Measurements from ENCODE around the gene PTPN3.
"Not testable (repeated sequence)": the region's sequence is repeated elsewhere in the genome, so short reads cannot be mapped to it uniquely, and the experiment has no call there.

The PTPN3 gene

DNA sequence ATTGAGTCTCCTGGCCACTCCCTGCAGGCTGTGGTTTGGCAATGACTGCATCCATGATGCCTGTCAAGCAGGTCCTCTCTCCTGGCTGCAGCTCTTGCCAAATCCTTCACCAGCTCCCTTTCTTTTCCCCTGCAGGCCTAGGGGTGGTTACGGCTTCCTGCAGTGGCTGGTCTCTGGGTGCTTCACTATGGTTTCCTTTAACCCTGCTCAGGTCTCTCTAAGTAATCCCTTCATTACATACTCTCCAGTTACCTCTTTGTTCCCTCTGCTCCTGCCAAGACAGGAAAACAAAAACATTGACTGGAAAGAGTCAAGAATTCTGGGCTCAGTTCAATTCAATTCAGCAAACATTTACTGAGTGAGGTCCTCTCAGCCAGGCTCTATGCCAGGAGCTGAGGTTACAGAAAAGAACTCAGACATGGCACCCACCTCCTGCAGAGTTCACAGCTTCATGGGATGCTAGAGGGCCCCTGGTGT, 19.8 kb upstream of the PTPN3 start:
- Mint-ChIP-seq H3K4me3 (no peak overlapping the region), H3K4me1 (no peaks in the 10 kb centered on the region), H3K36me3 (ENCODE audit: low read depth) (no peaks in the 10 kb centered on the region), H3K27ac (no peak overlapping the region), H3K9me3 (no peaks in the 10 kb centered on the region), H3K27me3 (peaks cover 8% of the 10 kb centered on the region)
- DNase-seq (no peak), ATAC-seq (no peak)

DNA sequence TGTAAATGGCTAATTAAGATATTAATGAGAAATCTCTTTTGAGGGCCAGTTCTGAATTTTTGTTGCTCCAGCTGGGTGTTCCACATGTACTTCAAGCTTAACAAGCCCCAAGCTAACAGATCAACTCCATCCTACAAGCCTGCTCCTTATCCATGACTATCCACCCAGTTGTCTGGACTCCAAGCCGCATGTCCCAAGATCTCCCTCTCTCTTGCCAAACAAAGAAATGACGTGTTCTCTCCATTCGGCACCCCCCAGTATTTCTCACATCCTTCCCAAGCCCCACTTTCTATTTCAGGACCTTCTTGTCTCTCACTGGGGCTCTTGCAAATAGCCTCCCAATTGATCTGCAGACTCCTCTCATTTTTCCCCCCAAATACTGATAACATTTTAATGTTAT, 15.8 kb upstream of the PTPN3 start:
- H3K27ac Mint-ChIP-seq: no peak overlapping the region

DNA sequence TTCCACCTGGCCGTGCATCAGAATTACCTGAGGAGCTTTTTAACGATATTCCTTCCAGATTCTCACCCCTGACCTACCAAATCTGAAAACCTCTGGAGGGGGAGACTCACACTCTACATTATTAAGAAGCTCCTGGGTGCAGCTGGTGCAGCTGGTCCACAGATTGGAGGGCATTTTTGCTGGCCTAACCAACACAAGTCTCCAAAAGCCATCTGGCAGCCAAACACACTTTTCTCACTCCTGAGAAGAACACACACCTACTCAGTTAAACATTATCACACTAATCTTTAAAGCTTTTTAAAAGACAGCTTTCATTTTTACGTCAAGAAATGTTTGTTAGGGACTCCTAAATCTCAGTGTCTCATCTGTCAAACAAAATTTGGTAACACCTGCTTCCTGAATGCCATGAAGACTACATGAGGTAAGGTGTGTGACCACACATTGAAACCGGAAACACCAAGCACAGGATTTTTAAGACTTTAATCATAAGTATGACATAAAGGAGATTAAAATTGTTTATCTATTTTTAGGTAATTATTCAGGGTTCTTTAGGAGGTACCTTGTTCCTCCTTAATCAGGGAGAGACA, 14.2 kb upstream of the PTPN3 start:
- Mint-ChIP-seq H3K36me3 (ENCODE audit: low read depth) (no peaks in the 10 kb centered on the region), H3K27me3 (peaks cover 9% of the 10 kb centered on the region), H3K27ac (no peak overlapping the region), H3K9me3 (no peaks in the 10 kb centered on the region), H3K4me1 (no peaks in the 10 kb centered on the region), H3K4me3 (no peak overlapping the region)
- no peak for ATAC-seq
- DNase-seq: no peak

More for the DNA sequence above, 15.8 kb upstream of the PTPN3 start:
- DNase-seq (no peak), ATAC-seq (no peak)
- Mint-ChIP-seq H3K36me3 (ENCODE audit: low read depth) (no peaks in the 10 kb centered on the region), H3K9me3 (no peaks in the 10 kb centered on the region), H3K4me3 (no peak overlapping the region), H3K4me1 (no peaks in the 10 kb centered on the region), H3K27me3 (peaks cover 2% of the 10 kb centered on the region)

GRCh38 chr9:109510506-109510905, 12.4 kb upstream of the PTPN3 start:
- H3K4me3 Mint-ChIP-seq: no peak overlapping the region
- peaks cover 9% of the 10 kb centered on the region for H3K27me3 Mint-ChIP-seq
- DNase-seq: no peak
- H3K4me1 Mint-ChIP-seq: no peaks in the 10 kb centered on the region
- no peaks in the 10 kb centered on the region for H3K9me3 Mint-ChIP-seq
- no peak overlapping the region for H3K27ac Mint-ChIP-seq
- ATAC-seq: no peak
- no peaks in the 10 kb centered on the region for H3K36me3 Mint-ChIP-seq (ENCODE audit: low read depth)

- H3K4me1 Mint-ChIP-seq; H3K4me3 Mint-ChIP-seq; ATAC-seq; H3K27ac Mint-ChIP-seq; H3K27me3 Mint-ChIP-seq; H3K9me3 Mint-ChIP-seq; H3K36me3 Mint-ChIP-seq (ENCODE audit: low read depth); DNase-seq: not testable (repeated sequence)
These were observed 11.9 kb upstream of the PTPN3 start for GRCh38 chr9:109510042-109510441.

DNA sequence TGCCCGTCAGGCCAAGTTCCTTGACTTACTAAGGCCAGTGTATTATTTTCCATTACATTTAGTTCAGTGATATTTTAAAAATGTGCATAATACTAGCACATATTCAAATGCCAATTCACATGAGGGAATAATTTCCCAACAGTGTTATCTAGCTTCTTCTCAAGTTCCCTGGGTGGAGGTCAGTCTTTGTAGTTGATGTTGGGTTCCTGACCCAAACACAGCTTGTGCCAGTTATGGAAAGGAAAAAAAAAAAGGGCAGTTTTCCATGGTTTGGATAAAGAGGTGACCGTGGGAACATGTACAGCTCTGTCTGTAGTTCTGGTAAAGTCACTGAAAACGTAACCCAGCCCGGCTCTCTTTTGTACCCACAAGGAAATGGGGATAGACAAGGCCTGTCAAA, 11.5 kb upstream of the PTPN3 start:
- H3K27me3 Mint-ChIP-seq: peaks cover 11% of the 10 kb centered on the region
- no peak for DNase-seq
- no peaks in the 10 kb centered on the region for H3K36me3 Mint-ChIP-seq (ENCODE audit: low read depth)

GRCh38 chr9:109507421-109507838, 9.3 kb upstream of the PTPN3 start:
- H3K4me1 Mint-ChIP-seq: no peaks in the 10 kb centered on the region
- H3K4me3 Mint-ChIP-seq: no peak overlapping the region
- no peak for DNase-seq
- no peak for ATAC-seq
- H3K36me3 Mint-ChIP-seq (ENCODE audit: low read depth): no peaks in the 10 kb centered on the region
- no peak overlapping the region for H3K27ac Mint-ChIP-seq
- peaks cover 15% of the 10 kb centered on the region for H3K27me3 Mint-ChIP-seq
- H3K9me3 Mint-ChIP-seq: no peaks in the 10 kb centered on the region

More for the DNA sequence above, 11.5 kb upstream of the PTPN3 start:
- Mint-ChIP-seq H3K4me3 (no peak overlapping the region), H3K9me3 (no peaks in the 10 kb centered on the region), H3K27ac (no peak overlapping the region), H3K4me1 (no peaks in the 10 kb centered on the region)
- no peak for ATAC-seq

GRCh38 chr9:109506097-109506712, 8.1 kb upstream of the PTPN3 start:
- Mint-ChIP-seq H3K27me3 (peaks cover 22% of the 10 kb centered on the region), H3K9me3 (no peaks in the 10 kb centered on the region), H3K4me1 (no peaks in the 10 kb centered on the region), H3K4me3 (no peak overlapping the region), H3K36me3 (ENCODE audit: low read depth) (no peaks in the 10 kb centered on the region), H3K27ac (no peak overlapping the region)
- ATAC-seq (no peak), DNase-seq (no peak)

GRCh38 chr9:109504689-109505088, 6.6 kb upstream of the PTPN3 start:
- DNase-seq (no peak), ATAC-seq (no peak)
- Mint-ChIP-seq H3K27ac (no peak overlapping the region), H3K27me3 (peaks cover 33% of the 10 kb centered on the region), H3K4me1 (peaks cover 2% of the 10 kb centered on the region), H3K9me3 (no peaks in the 10 kb centered on the region), H3K4me3 (no peak overlapping the region), H3K36me3 (ENCODE audit: low read depth) (no peaks in the 10 kb centered on the region)

GRCh38 chr9:109500421-109500974, 2.4 kb upstream of the PTPN3 start:
- Mint-ChIP-seq H3K36me3 (ENCODE audit: low read depth) (no peaks in the 10 kb centered on the region), H3K9me3 (no peaks in the 10 kb centered on the region), H3K27ac (no peak overlapping the region), H3K4me3 (no peak overlapping the region), H3K27me3 (peaks cover 55% of the 10 kb centered on the region), H3K4me1 (peaks cover 10% of the 10 kb centered on the region)
- no peak for DNase-seq
- ATAC-seq: no peak

- Mint-ChIP-seq H3K27me3 (peaks cover 55% of the 10 kb centered on the region), H3K4me3 (no peak overlapping the region), H3K4me1 (peaks cover 10% of the 10 kb centered on the region), H3K27ac (no peak overlapping the region), H3K9me3 (no peaks in the 10 kb centered on the region), H3K36me3 (ENCODE audit: low read depth) (no peaks in the 10 kb centered on the region)
- ATAC-seq: no peak
- no peak for DNase-seq
These were observed 1.7 kb upstream of the PTPN3 start for GRCh38 chr9:109499631-109500410.

GRCh38 chr9:109499093-109499630, 1.1 kb upstream of the PTPN3 start:
- Mint-ChIP-seq H3K9me3 (no peaks in the 10 kb centered on the region), H3K27me3 (peaks cover 59% of the 10 kb centered on the region), H3K4me3 (no peak overlapping the region), H3K27ac (no peak overlapping the region), H3K36me3 (ENCODE audit: low read depth) (no peaks in the 10 kb centered on the region), H3K4me1 (peaks cover 10% of the 10 kb centered on the region)
- no peak for DNase-seq
- ATAC-seq: no peak

DNA sequence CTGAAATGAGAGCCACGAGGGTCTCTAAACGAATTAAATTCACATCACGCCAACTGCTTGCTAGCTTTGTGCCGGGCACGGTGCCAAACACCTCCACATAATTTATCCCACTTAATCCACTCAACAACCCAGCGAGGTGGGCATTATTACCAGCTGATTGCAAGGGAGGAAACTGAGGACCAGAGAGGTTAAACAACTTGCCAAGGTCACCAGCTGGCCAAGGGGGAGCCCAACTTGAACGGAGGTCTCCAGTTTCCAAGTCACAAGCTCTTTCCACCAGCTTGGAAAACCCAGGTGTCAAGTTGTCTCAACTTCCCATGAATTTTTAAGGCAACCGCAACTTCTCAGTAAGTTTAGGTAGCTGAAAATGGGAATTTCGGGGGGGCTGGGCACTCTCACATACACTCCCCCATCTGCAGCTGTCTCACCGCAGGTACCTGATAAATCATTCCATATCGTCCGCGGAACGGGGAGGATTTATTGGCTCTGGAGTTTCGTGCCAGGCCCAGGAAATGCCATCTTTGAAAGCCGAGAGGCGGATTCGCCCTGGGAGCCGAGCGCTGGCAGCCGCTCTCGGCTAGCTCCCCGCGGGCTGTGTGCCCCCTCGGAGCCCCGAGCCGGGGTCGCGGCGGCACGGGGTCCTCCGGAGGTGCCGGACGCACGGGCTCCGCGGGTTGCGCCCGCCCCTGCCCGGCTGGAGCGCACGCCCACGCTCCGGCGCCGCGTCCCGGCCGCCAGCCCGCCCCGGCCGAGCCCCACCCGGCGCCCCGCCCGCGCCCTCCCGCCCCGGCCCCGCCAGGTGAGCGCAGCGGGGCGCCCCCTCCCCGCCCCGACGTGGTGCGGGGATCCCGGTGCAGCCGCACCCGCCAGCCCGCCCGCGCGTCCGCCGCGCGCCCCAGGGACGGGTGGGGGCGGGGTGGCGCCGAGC, 617 bp downstream of the PTPN3 start:
- DNase-seq (no peak), ATAC-seq (no peak)
- no peaks in the 10 kb centered on the region for H3K9me3 Mint-ChIP-seq
- peaks cover 10% of the 10 kb centered on the region for H3K4me1 Mint-ChIP-seq
- no peak overlapping the region for H3K27ac Mint-ChIP-seq
- peaks cover 55% of the 10 kb centered on the region for H3K27me3 Mint-ChIP-seq
- H3K36me3 Mint-ChIP-seq (ENCODE audit: low read depth): no peaks in the 10 kb centered on the region
- H3K4me3 Mint-ChIP-seq: no peak overlapping the region

DNA sequence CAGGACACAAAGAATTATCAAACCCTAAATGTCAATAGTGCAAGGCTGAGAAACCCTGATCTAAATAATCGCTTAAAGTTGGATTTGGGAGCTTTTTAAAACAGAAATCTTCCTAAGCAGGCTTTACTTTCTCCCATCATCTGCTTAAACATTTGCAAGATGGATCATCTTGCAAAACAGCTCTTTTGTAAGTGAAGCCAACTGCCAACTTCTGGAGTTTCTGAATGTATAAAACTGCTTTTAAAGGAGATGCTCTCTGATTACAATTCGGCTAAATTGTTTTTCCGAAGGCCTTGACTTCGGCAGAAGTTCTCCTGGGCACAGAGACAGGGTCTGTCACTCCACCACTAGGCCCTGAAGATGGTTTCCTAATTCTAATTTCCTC, 1.3 kb downstream of the PTPN3 start:
- H3K36me3 Mint-ChIP-seq (ENCODE audit: low read depth): no peaks in the 10 kb centered on the region
- H3K4me3 Mint-ChIP-seq: no peak overlapping the region
- no peaks in the 10 kb centered on the region for H3K9me3 Mint-ChIP-seq
- peaks cover 10% of the 10 kb centered on the region for H3K4me1 Mint-ChIP-seq
- no peak for ATAC-seq
- H3K27ac Mint-ChIP-seq: no peak overlapping the region
- peaks cover 53% of the 10 kb centered on the region for H3K27me3 Mint-ChIP-seq
- no peak for DNase-seq
